22Rv1 (cell line): ENCODE results near the gene COPZ2.

Experiments
- H3K27ac ChIP-seq: fragments of 450-650 bp; 2 replicates; pipeline ENCODE4 v1.5.1; 2017
- ZFX ChIP-seq: fragments of 450-650 bp; IDR thresholded peaks from 2 replicates; pipeline ENCODE4 v1.6.1; 2017; ENCODE audit warnings: antibody characterized with exemption, borderline replicate concordance
- TF ChIP-seq, protein P1 (sequence below): fragments of 450-650 bp; IDR thresholded peaks from 2 replicates; pipeline ENCODE4 v1.5.1; 2017; ENCODE audit warnings: mild to moderate bottlenecking

The COPZ2 gene

DNA sequence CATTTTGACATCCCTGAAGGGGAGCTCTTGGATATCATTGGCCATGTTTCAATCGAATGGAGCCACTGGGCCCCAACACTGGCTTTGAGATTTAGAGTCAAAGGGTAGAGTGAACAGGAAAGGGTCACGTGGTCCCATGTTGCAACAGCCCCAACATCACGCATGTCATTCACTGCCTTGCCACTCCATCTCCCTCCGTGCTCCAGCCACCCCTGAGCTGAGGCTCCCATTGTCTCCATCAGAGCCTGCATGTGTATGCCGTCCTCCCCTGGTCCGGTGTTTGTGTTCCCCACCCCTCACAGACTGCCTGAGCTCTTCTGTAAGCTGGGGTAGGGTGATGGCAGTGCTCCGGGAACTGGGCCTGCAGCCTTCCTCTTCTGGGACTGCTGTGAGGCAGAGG lies 22.7 kb upstream of the COPZ2 start:
- H3K27ac ChIP-seq, result no peak overlapping the region
- TF ChIP-seq ZFX, result no peak
- TF ChIP-seq, protein P1, sequence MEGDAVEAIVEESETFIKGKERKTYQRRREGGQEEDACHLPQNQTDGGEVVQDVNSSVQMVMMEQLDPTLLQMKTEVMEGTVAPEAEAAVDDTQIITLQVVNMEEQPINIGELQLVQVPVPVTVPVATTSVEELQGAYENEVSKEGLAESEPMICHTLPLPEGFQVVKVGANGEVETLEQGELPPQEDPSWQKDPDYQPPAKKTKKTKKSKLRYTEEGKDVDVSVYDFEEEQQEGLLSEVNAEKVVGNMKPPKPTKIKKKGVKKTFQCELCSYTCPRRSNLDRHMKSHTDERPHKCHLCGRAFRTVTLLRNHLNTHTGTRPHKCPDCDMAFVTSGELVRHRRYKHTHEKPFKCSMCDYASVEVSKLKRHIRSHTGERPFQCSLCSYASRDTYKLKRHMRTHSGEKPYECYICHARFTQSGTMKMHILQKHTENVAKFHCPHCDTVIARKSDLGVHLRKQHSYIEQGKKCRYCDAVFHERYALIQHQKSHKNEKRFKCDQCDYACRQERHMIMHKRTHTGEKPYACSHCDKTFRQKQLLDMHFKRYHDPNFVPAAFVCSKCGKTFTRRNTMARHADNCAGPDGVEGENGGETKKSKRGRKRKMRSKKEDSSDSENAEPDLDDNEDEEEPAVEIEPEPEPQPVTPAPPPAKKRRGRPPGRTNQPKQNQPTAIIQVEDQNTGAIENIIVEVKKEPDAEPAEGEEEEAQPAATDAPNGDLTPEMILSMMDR, result no peak

- TF ChIP-seq, protein P1, result no peak
- no peak for TF ChIP-seq ZFX
- H3K27ac ChIP-seq, result no peak overlapping the region
Observed at GRCh38 chr17:48059125-48059668, 21.6 kb upstream of the COPZ2 start.

DNA sequence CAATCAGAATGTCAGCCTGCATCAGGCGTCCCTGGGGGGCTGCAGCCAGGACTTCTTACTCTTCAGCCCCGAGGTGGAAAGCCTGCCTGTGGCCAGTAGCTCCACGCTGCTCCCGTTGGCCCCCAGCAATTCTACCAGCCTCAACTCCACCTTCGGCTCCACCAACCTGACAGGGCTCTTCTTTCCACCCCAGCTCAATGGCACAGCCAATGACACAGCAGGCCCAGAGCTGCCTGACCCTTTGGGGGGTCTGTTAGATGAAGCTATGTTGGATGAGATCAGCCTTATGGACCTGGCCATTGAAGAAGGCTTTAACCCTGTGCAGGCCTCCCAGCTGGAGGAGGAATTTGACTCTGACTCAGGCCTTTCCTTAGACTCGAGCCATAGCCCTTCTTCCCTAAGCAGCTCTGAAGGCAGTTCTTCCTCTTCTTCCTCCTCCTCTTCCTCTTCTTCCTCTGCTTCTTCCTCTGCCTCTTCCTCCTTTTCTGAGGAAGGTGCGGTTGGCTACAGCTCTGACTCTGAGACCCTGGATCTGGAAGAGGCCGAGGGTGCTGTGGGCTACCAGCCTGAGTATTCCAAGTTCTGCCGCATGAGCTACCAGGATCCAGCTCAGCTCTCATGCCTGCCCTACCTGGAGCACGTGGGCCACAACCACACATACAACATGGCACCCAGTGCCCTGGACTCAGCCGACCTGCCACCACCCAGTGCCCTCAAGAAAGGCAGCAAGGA lies 21.0 kb upstream of the COPZ2 start:
- no peak overlapping the region for H3K27ac ChIP-seq
- TF ChIP-seq, protein P1, result no peak
- no peak for TF ChIP-seq ZFX

- no peak for TF ChIP-seq ZFX
- TF ChIP-seq, protein P1, result no peak
- peak overlapping the region; percentile 96 for H3K27ac ChIP-seq
Observed at GRCh38 chr17:48057626-48058025, 20.0 kb upstream of the COPZ2 start.

- peak overlapping the region; percentile 96 for H3K27ac ChIP-seq
- TF ChIP-seq ZFX, result no peak
- TF ChIP-seq, protein P1, result no peak
Observed at GRCh38 chr17:48056879-48057278, 19.3 kb upstream of the COPZ2 start.

DNA sequence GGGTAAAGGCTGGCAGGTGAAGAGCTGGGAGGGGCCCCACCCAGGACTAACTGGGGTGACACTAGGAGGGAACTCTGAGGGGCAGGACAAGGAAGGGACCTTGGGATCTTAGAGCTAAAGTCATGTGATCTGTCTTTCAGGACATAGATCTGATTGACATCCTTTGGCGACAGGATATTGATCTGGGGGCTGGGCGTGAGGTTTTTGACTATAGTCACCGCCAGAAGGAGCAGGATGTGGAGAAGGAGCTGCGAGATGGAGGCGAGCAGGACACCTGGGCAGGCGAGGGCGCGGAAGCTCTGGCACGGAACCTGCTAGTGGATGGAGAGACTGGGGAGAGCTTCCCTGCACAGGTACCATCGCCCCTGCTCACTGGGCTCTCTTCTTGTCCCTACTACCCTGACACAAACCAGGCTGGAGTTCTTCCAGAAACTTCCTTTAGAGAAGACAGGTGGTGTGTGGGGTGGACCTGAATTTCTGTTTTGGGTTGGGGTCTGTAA lies 18.7 kb upstream of the COPZ2 start:
- TF ChIP-seq ZFX, result no peak
- TF ChIP-seq, protein P1, result no peak
- peak overlapping the region; percentile 96 for H3K27ac ChIP-seq
